ENCODE measurements around the gene IGFBP1.
"Not testable (repeated sequence)": the region's sequence is repeated elsewhere in the genome, so short reads cannot be mapped to it uniquely, and the experiment has no call there.

IGFBP1 gene

GRCh38 chr7:45924283-45924682 lies 36.0 kb downstream of the IGFBP1 start:
- DNase-seq (ENCODE audit: insufficient read length), result no peak
- FAIRE-seq, result no peak
- TF ChIP-seq TAF1 (IDR thresholded peaks at IDR 0.05; ENCODE audit: borderline replicate concordance, low read depth, low read length) (no peak), POLR2A (IDR thresholded peaks at IDR 0.05; ENCODE audit: low read depth, low read length) (no peak), POLR2AphosphoS5 (IDR thresholded peaks at IDR 0.05; ENCODE audit: low read depth, low read length) (no peak)

GRCh38 chr7:45927721-45928120 lies 39.4 kb downstream of the IGFBP1 start:
- DNase-seq (ENCODE audit: insufficient read length), result no peak
- TF ChIP-seq TAF1 (IDR thresholded peaks at IDR 0.05; ENCODE audit: borderline replicate concordance, low read depth, low read length) (no peak), POLR2A (IDR thresholded peaks at IDR 0.05; ENCODE audit: low read depth, low read length) (no peak), POLR2AphosphoS5 (IDR thresholded peaks at IDR 0.05; ENCODE audit: low read depth, low read length) (no peak)
- FAIRE-seq, result no peak

- FAIRE-seq, result no peak
- no peak for TF ChIP-seq POLR2A (IDR thresholded peaks at IDR 0.05; ENCODE audit: low read depth, low read length)
- TF ChIP-seq TAF1 (IDR thresholded peaks at IDR 0.05; ENCODE audit: borderline replicate concordance, low read depth, low read length), result no peak
- TF ChIP-seq POLR2AphosphoS5 (IDR thresholded peaks at IDR 0.05; ENCODE audit: low read depth, low read length), result no peak
- DNase-seq (ENCODE audit: insufficient read length), result no peak
Measured at GRCh38 chr7:45930967-45931366, 42.7 kb downstream of the IGFBP1 start.

GRCh38 chr7:45937301-45937700 lies 49.0 kb downstream of the IGFBP1 start:
- TF ChIP-seq POLR2AphosphoS5 (IDR thresholded peaks at IDR 0.05; ENCODE audit: low read depth, low read length), result no peak
- no peak for TF ChIP-seq POLR2A (IDR thresholded peaks at IDR 0.05; ENCODE audit: low read depth, low read length)
- TF ChIP-seq TAF1 (IDR thresholded peaks at IDR 0.05; ENCODE audit: borderline replicate concordance, low read depth, low read length), result no peak
- no peak for FAIRE-seq

GRCh38 chr7:45937862-45938261 lies 49.6 kb downstream of the IGFBP1 start:
- TF ChIP-seq POLR2AphosphoS5 (IDR thresholded peaks at IDR 0.05; ENCODE audit: low read depth, low read length), result no peak
- TF ChIP-seq TAF1 (IDR thresholded peaks at IDR 0.05; ENCODE audit: borderline replicate concordance, low read depth, low read length), result no peak
- no peak for TF ChIP-seq POLR2A (IDR thresholded peaks at IDR 0.05; ENCODE audit: low read depth, low read length)
- DNase-seq (ENCODE audit: insufficient read length), result no peak
- no peak for FAIRE-seq

More at GRCh38 chr7:45937301-45937700, 49.0 kb downstream of the IGFBP1 start:
- DNase-seq (ENCODE audit: insufficient read length), result no peak

GRCh38 chr7:45938626-45939302 lies 50.5 kb downstream of the IGFBP1 start:
- TF ChIP-seq POLR2A (IDR thresholded peaks at IDR 0.05; ENCODE audit: low read depth, low read length) (no peak), POLR2AphosphoS5 (IDR thresholded peaks at IDR 0.05; ENCODE audit: low read depth, low read length) (no peak), TAF1 (IDR thresholded peaks at IDR 0.05; ENCODE audit: borderline replicate concordance, low read depth, low read length) (no peak)
- FAIRE-seq (no peak), DNase-seq (ENCODE audit: insufficient read length) (no peak)

- DNase-seq (ENCODE audit: insufficient read length), result no peak
- no peak for TF ChIP-seq POLR2AphosphoS5 (IDR thresholded peaks at IDR 0.05; ENCODE audit: low read depth, low read length)
- no peak for TF ChIP-seq TAF1 (IDR thresholded peaks at IDR 0.05; ENCODE audit: borderline replicate concordance, low read depth, low read length)
- TF ChIP-seq POLR2A (IDR thresholded peaks at IDR 0.05; ENCODE audit: low read depth, low read length), result no peak
- FAIRE-seq, result no peak
Measured at GRCh38 chr7:45939574-45939973, 51.3 kb downstream of the IGFBP1 start.

- not testable (repeated sequence) for FAIRE-seq; DNase-seq (ENCODE audit: insufficient read length)
Measured at GRCh38 chr7:45940237-45940781, 52.0 kb downstream of the IGFBP1 start.

- FAIRE-seq (no peak), DNase-seq (ENCODE audit: insufficient read length) (no peak)
- TF ChIP-seq POLR2A (IDR thresholded peaks at IDR 0.05; ENCODE audit: low read depth, low read length) (no peak), TAF1 (IDR thresholded peaks at IDR 0.05; ENCODE audit: borderline replicate concordance, low read depth, low read length) (no peak), POLR2AphosphoS5 (IDR thresholded peaks at IDR 0.05; ENCODE audit: low read depth, low read length) (no peak)
Measured at GRCh38 chr7:45940939-45941338, 52.7 kb downstream of the IGFBP1 start.

Data from GM12892 (cell line).